Transverse colon (tissue), 4 donors: ENCODE data around the gene MTR. TPM values are rescaled to one million over a fixed set of nuclear protein-coding genes. Genes with fewer than 3 reads are reported as not detected.

Experiments used
- DNase-seq: peaks from one replicate; pipeline ENCODE4 v3.0.0-alpha.2; 2019
- H3K27ac ChIP-seq, 4 donors: fragments of 200-600 bp; sonication (generic); 2 replicates each; pipeline ENCODE4 v1.5.1; 2016 to 2018; ENCODE audit warnings: inconsistent platforms in 4 of 4
- H3K27me3 ChIP-seq: fragments of 200-600 bp; sonication (generic); 2 replicates; pipeline ENCODE4 v1.5.1; 2017; ENCODE audit warnings: inconsistent platforms
- H3K36me3 ChIP-seq, 4 donors: fragments of 200-600 bp; sonication (generic); 2 replicates each; pipeline ENCODE4 v1.5.1; 2017 to 2019; ENCODE audit warnings: inconsistent platforms in 4 of 4
- H3K4me1 ChIP-seq, 4 donors: fragments of 200-600 bp; sonication (generic); 2 replicates each; pipeline ENCODE4 v1.5.1; 2017 to 2020; ENCODE audit warnings: inconsistent platforms in 4 of 4
- H3K4me3 ChIP-seq, 4 donors: fragments of 200-600 bp; sonication (generic); 1 replicate in 1 of 4; 2 replicates in 3 of 4; pipeline versions ENCODE4 v1.5.1 to v1.6.1; 2017 to 2019; ENCODE audit warnings: inconsistent platforms in 4 of 4
- H3K9me3 ChIP-seq, 2 donors: fragments of 200-600 bp; sonication (generic); 2 replicates each; pipeline ENCODE4 v1.5.1; 2017 to 2019; ENCODE audit warnings: inconsistent platforms in 2 of 2
- EP300 ChIP-seq: sonication (generic); formaldehyde crosslinking; IDR thresholded peaks from one replicate; pipeline ENCODE4 v1.6.1; 2017; ENCODE audit warnings: antibody characterized with exemption, low read depth
- POLR2A ChIP-seq: fragments of 450-650 bp; IDR thresholded peaks from one replicate; pipeline ENCODE4 v1.6.1; 2016; ENCODE audit warnings: antibody characterized with exemption, mild to moderate bottlenecking, moderate library complexity
- POLR2AphosphoS5 ChIP-seq, 3 donors: sonication (generic); formaldehyde crosslinking; IDR thresholded peaks; one replicate each; pipeline ENCODE4 v1.6.1; 2016; ENCODE audit warnings: antibody characterized with exemption in 3 of 3
- WGBS, 2 donors: methylation state at CpG; one replicate each; pipeline ENCODE4 v1.1.5; 2018; ENCODE audit warnings: low coverage in 1 of 2; 5-methylcytosine and 5-hydroxymethylcytosine counted together
- in situ Hi-C, 4 donors: fragments of 200-750 bp; cut with MboI; loops; one replicate each; pipeline versions ENCODE4 v1.15.0 to v1.15.1; 2017; ENCODE audit warnings: low sequenced_read_pairs in 3 of 4, low pct_ligation_motif_present in 1 of 4, low pct_unique_long_range_greater_than_20kb in 1 of 4
- intact Hi-C: fragments of 100-400 bp; cut with DNase I; formaldehyde crosslinking; loops from one replicate; pipeline ENCODE4 v1.15.1; 2023; ENCODE audit warnings: low total_unique reads
- total RNA-seq, 4 donors: library from RNA; depleted of rRNA; stranded (reverse); fragments of >200 nt; gene quantifications; one replicate each; pipeline ENCODE4 v1.1.0, GENCODE V29; 2016
- TF ChIP-seq, protein P1 (sequence below), 5 experiments: fragments of 200-600 bp in 3 of 5; fragments of 450-650 bp in 2 of 5; sonication (generic) in 3 of 5; IDR thresholded peaks; 1 replicate in 2 of 5; 2 replicates in 3 of 5; pipeline ENCODE4 v1.5.1; 2016 to 2017; ENCODE audit warnings: antibody characterized with exemption in 5 of 5, inconsistent platforms in 3 of 5, mild to moderate bottlenecking in 2 of 5, moderate library complexity in 1 of 5

MTR gene
- total RNA-seq, 4 donors from 2014 or later: 10.1 to 18.4 (median 12.6) TPM

DNA sequence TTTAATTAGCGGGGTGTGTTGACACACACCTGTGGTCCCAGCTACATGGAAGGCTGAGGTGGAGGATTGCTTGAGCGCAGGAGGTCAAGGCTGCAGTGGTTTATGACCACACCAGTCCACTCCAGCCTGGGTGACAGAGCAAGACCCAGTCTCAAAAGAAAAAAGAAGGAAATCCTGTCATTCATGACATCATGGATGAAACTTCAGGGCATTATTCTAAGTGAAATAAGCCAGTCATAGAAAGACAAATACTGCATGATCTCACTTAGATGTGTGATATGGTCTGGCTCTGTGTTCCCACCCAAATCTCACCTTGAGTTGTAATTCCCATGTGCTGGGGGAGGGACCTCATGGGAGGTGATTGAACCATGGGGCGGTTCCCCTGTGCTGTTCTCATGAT lies 126.5 kb downstream of the MTR start:
- Histone ChIP-seq H3K4me3 (no peak overlapping the region), H3K27me3 (no peaks in the 10 kb centered on the region), H3K27ac (no peak overlapping the region), H3K4me1 (no peaks in the 10 kb centered on the region), H3K9me3 (peaks cover 2 to 7% of the 10 kb centered on the region in 2 donors), H3K36me3 (no peaks in the 10 kb centered on the region)
- in situ Hi-C loops: no loop called here
- 89% methylated on average over 3 of the region's 3 CpGs; no CpG with 5 or more reads in 1 of the 2 donors for WGBS, 2 donors
- intact Hi-C loops: no loop called here
- TF ChIP-seq POLR2A: no peak
- TF ChIP-seq POLR2AphosphoS5 (IDR thresholded peaks at IDR 0.05): no peak
- TF ChIP-seq, protein P1, sequence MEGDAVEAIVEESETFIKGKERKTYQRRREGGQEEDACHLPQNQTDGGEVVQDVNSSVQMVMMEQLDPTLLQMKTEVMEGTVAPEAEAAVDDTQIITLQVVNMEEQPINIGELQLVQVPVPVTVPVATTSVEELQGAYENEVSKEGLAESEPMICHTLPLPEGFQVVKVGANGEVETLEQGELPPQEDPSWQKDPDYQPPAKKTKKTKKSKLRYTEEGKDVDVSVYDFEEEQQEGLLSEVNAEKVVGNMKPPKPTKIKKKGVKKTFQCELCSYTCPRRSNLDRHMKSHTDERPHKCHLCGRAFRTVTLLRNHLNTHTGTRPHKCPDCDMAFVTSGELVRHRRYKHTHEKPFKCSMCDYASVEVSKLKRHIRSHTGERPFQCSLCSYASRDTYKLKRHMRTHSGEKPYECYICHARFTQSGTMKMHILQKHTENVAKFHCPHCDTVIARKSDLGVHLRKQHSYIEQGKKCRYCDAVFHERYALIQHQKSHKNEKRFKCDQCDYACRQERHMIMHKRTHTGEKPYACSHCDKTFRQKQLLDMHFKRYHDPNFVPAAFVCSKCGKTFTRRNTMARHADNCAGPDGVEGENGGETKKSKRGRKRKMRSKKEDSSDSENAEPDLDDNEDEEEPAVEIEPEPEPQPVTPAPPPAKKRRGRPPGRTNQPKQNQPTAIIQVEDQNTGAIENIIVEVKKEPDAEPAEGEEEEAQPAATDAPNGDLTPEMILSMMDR (IDR thresholded peaks at IDR 0.05): no peak
- TF ChIP-seq EP300: no peak
- no peak for DNase-seq

DNA sequence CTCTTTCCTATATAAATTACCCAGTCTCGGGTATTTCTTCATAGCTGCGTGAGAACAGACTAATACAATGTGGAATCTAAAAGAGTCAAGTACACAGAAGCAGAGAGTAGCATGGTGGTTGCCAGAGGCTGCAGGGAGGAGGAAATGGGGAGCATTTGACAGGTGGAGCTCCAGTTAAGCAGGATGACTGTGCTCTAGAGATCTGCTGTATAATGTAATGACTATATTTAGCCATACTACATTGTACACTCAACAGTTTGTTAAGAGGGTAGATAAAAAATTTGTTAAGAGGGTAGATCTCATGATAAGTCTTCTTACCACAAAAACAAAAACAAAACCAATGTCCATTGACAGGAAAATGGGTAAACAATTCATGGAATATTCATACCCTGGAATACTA lies 127.1 kb downstream of the MTR start:
- WGBS, 2 donors: 70% methylated on average over 2 of the region's 2 CpGs; no CpG with 5 or more reads in 1 of the 2 donors
- no peaks in the 10 kb centered on the region for H3K27me3 ChIP-seq
- no peaks in the 10 kb centered on the region for H3K36me3 ChIP-seq
- peaks cover 2 to 6% of the 10 kb centered on the region in 2 donors for H3K9me3 ChIP-seq
- TF ChIP-seq POLR2AphosphoS5 (IDR thresholded peaks at IDR 0.05): no peak
- no peak for TF ChIP-seq EP300
- TF ChIP-seq, protein P1 (IDR thresholded peaks at IDR 0.05): no peak
- TF ChIP-seq POLR2A: no peak
- in situ Hi-C loops: no loop called here
- H3K27ac ChIP-seq: no peak overlapping the region
- H3K4me3 ChIP-seq: no peak overlapping the region
- DNase-seq: no peak
- intact Hi-C loops: no loop called here
- no peaks in the 10 kb centered on the region for H3K4me1 ChIP-seq

DNA sequence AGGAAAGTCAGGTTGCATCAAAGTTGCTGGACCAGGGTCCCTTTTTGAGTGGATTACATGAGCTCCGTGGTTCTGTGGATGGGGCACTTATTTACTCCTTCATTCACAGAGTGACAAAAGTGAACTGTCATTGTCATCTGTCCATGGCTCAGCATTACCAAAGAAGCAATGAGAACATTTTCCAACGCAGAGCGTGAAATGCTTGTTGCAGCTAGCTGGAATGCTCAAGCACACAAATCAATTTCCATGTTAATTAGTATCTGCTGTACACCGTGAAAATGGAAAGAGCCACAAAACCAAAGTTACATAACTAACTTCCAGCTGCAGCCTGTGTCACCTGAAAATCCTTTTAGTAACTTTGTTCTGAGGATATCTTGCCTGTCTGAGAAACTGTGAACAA lies 130.3 kb downstream of the MTR start:
- no peak overlapping the region for H3K4me3 ChIP-seq
- H3K9me3 ChIP-seq: no peaks in the 10 kb centered on the region
- DNase-seq: no peak
- H3K36me3 ChIP-seq: no peaks in the 10 kb centered on the region
- TF ChIP-seq EP300: no peak
- no peak for TF ChIP-seq POLR2AphosphoS5 (IDR thresholded peaks at IDR 0.05)
- TF ChIP-seq POLR2A: no peak
- TF ChIP-seq, protein P1 (IDR thresholded peaks at IDR 0.05): no peak
- intact Hi-C loops (no loop called here), in situ Hi-C loops (no loop called here)
- H3K27me3 ChIP-seq: no peaks in the 10 kb centered on the region
- H3K27ac ChIP-seq: no peak overlapping the region
- WGBS, 2 donors: 89 to 92% methylated on average over 4 of the region's 4 CpGs
- H3K4me1 ChIP-seq: no peaks in the 10 kb centered on the region

DNA sequence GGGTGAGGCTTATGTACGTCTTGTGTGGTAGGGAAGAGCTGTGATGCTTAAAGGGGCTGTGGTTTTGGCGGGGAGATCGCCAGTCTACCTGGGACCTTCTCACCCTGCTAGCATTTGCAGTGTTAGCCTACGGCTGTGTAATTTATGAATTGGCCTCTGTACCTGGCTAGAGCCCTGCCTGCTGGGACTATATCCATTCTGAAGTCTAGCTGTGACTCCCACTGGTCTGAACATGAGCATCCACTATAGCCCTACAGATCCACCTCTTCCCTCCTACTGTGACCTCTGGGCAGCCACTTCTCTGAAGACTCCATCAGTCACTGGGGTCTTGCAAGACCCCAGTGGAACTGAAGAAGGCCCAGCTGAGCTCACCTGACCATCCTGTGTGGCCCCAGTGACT lies 135.4 kb downstream of the MTR start:
- no peaks in the 10 kb centered on the region for H3K9me3 ChIP-seq
- H3K27me3 ChIP-seq: no peaks in the 10 kb centered on the region
- WGBS, 2 donors: 57 to 88% methylated on average over 1 to 4 of the region's 4 CpGs
- no peak for TF ChIP-seq POLR2A
- TF ChIP-seq, protein P1 (IDR thresholded peaks at IDR 0.05): no peak
- TF ChIP-seq EP300: no peak
- no peak for TF ChIP-seq POLR2AphosphoS5 (IDR thresholded peaks at IDR 0.05)
- DNase-seq: no peak
- H3K27ac ChIP-seq: no peak overlapping the region
- no peak overlapping the region for H3K4me3 ChIP-seq
- no peaks in the 10 kb centered on the region for H3K4me1 ChIP-seq
- intact Hi-C loops (no loop called here), in situ Hi-C loops (no loop called here)
- H3K36me3 ChIP-seq: no peaks in the 10 kb centered on the region
